BJ (cell line): ENCODE results near the gene KCNN4. TPM values are rescaled to one million over a fixed set of nuclear protein-coding genes. Genes with fewer than 3 reads are reported as not detected.
"Not testable (repeated sequence)": the region's sequence is repeated elsewhere in the genome, so short reads cannot be mapped to it uniquely, and the experiment has no call there.

Source experiments
- CTCF ChIA-PET: fragments of 350-600 bp; formaldehyde crosslinking; extraction: SDS; loops from one replicate; lab custom pipeline; 2021; ENCODE audit warnings: antibody characterized with exemption, inconsistent platforms; lab: Yijun Ruan, JAX
- POLR2A ChIA-PET: fragments of 300-600 bp; sonication (Branson Sonifier 250); formaldehyde crosslinking; extraction: SDS; loops from one replicate; lab custom pipeline; 2021; ENCODE audit warnings: antibody characterized with exemption; lab: Charles Lee
- DNase-seq: peaks from one replicate; pipeline ENCODE4 v3.0.0-alpha.2; 2011; ENCODE audit warnings: low read depth
- H3K27me3 ChIP-seq: 2 replicates; pipeline ENCODE4 v1.6.0; 2011; ENCODE audit warnings: low read length; ENCODE audit not compliant: control insufficient read depth, insufficient read depth
- H3K36me3 ChIP-seq: 2 replicates; pipeline ENCODE4 v1.5.1; 2011; ENCODE audit warnings: low read length; ENCODE audit not compliant: control insufficient read depth, insufficient read depth
- H3K4me3 ChIP-seq: 2 replicates; pipeline ENCODE4 v1.5.1; 2011; ENCODE audit warnings: low read depth, mild to moderate bottlenecking, control low read depth, low read length
- polyA plus RNA-seq: library from polyadenylated mRNA; depleted of rRNA; stranded (reverse); fragments of >200 nt; gene quantifications from 2 replicates; pipeline ENCODE4 v1.2.3, GENCODE V29; 2011
- TF ChIP-seq, protein P1 (sequence below): IDR thresholded peaks from 2 replicates; pipeline ENCODE4 v1.5.1; 2011; ENCODE audit warnings: low read depth, mild to moderate bottlenecking, control low read depth, inconsistent platforms, low read length, moderate library complexity; ENCODE audit not compliant: insufficient read depth

Gene KCNN4
- polyA plus RNA-seq, 1 experiment = 0.38 TPM

DNA sequence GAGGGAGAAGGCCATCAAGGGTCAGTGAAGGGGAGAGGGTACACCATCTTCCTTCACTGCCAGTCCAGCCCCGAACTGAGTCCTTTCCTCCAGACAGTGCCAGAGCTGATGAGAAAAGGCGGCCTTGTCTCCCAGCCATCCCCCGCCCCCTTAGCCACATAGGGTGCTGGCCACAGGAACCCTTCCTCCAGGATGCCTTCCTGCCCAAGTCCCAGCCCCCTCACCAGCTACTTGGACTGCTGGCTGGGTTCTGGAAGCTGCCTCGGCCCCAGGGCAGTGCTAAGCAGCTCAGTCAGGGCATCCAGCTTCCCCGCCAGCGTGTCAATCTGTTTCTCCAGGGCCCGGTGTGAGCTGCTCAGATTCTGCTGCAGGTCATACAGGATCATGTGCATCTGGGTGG, 13.5 kb downstream of the KCNN4 start:
- no peaks in the 10 kb centered on the region for H3K27me3 ChIP-seq
- no peaks in the 10 kb centered on the region for H3K36me3 ChIP-seq
- POLR2A ChIA-PET = no interaction called here
- TF ChIP-seq, protein P1, sequence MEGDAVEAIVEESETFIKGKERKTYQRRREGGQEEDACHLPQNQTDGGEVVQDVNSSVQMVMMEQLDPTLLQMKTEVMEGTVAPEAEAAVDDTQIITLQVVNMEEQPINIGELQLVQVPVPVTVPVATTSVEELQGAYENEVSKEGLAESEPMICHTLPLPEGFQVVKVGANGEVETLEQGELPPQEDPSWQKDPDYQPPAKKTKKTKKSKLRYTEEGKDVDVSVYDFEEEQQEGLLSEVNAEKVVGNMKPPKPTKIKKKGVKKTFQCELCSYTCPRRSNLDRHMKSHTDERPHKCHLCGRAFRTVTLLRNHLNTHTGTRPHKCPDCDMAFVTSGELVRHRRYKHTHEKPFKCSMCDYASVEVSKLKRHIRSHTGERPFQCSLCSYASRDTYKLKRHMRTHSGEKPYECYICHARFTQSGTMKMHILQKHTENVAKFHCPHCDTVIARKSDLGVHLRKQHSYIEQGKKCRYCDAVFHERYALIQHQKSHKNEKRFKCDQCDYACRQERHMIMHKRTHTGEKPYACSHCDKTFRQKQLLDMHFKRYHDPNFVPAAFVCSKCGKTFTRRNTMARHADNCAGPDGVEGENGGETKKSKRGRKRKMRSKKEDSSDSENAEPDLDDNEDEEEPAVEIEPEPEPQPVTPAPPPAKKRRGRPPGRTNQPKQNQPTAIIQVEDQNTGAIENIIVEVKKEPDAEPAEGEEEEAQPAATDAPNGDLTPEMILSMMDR = no peak
- CTCF ChIA-PET = interaction anchor here (0.6 to 7.6 kb wide), 7 partner anchors 10 to 243 kb away, joined by 3 to 59 read pairs (median 5); partner anchors contain the start of genes PLAUR and SMG9
- no peak overlapping the region for H3K4me3 ChIP-seq
- DNase-seq = no peak

DNA sequence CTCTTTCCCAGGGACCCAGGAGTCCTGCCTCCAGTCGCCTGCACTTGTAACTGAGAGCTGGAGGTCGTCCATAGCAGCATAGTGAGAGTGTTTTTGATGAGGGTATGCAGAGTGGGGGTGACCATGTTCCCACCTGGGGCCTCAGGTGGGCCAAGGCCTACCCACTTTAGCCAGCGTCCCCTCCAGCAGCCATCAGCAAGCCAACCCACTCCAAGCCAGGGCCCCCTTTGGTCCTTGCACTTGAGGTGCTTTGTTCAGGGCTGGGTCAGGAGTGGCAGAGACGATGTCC, 14.1 kb downstream of the KCNN4 start:
- TF ChIP-seq, protein P1 = no peak
- Histone ChIP-seq H3K27me3 (no peaks in the 10 kb centered on the region), H3K36me3 (no peaks in the 10 kb centered on the region), H3K4me3 (no peak overlapping the region)
- POLR2A ChIA-PET = no interaction called here
- no peak for DNase-seq
- CTCF ChIA-PET = interaction anchor here (0.7 to 7.6 kb wide), 10 partner anchors 9 to 242 kb away, joined by 3 to 59 read pairs (median 4); partner anchors contain the start of gene SMG9

DNA sequence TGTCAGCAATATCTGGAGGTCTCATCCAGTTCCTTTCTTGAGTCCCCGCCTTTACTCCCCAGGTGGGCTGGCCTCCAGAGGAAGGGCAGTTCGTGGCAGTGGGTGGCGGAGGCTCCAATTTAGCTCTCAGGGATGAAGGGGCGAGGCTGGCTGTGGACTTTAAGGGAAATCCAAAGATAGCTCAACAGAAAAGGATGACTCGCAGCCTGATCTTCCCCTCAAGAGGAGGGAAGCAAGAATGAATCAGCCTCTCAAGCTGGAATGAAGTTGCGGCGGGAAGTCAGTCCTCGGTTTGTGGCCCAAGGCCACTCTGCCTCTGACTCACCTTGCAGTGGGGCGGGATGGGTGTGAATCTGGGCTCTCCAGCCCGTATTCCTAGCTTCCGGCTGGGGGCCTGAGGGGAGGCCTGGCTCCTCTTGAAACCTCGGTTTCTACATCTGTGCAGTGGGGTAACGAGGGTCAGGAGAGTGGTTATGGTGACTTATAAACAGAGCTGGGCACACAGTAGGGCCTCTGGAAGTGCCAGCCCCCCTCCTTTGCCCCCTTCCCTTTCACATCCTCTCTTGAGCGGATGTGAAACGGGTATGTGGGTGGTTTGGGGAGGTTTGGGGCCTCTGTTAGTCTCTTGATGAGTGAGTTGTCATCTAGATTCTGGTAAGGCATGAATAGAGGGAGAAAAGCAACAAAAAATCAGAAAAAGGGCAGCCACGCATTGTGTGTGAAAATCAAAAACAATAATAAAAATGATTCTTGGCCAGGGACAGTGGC, 15.5 kb downstream of the KCNN4 start:
- H3K4me3 ChIP-seq = no peak overlapping the region
- CTCF ChIA-PET = interaction anchor here (0.6 to 7.6 kb wide), 9 partner anchors 8 to 44 kb away, joined by 3 to 59 read pairs (median 6); partner anchors contain the start of gene SMG9

DNA sequence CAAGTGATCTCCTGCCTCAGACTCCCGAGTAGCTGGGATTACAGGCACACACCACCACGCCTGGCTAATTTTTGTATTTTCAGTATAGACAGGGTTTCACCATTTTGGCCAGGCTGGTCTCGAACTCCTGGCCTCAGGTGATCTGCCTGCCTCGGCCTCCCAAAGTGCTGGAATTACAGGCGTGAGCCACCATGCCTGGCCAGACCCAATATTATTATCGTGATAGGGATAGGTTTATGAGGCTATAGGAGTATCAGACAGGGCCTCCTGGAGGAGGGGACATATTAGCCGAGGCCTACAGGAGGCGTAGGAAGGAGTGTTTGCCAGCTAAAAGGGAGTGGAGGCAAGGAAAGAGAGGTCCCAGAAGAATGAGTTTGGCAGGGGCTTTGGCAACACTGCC, 16.1 kb downstream of the KCNN4 start:
- not testable (repeated sequence) for H3K4me3 ChIP-seq, H3K36me3 ChIP-seq, H3K27me3 ChIP-seq, DNase-seq
- CTCF ChIA-PET = interaction anchor here (0.8 to 7.6 kb wide), 6 partner anchors 7 to 20 kb away, joined by 4 to 59 read pairs (median 10); partner anchors contain the start of gene SMG9
- POLR2A ChIA-PET = interaction anchor here (0.7 to 1.0 kb wide), 2 partner anchors 10 to 12 kb away, joined by 3 read pairs; partner anchors contain the start of gene SMG9

More for the DNA sequence above, 15.5 kb downstream of the KCNN4 start:
- Histone ChIP-seq H3K27me3 (no peaks in the 10 kb centered on the region), H3K36me3 (no peaks in the 10 kb centered on the region)
- TF ChIP-seq, protein P1 = no peak
- POLR2A ChIA-PET = interaction anchor here (0.7 to 1.0 kb wide), 2 partner anchors 11 to 12 kb away, joined by 3 read pairs; partner anchors contain the start of gene SMG9
- DNase-seq = peak; percentile 92

DNA sequence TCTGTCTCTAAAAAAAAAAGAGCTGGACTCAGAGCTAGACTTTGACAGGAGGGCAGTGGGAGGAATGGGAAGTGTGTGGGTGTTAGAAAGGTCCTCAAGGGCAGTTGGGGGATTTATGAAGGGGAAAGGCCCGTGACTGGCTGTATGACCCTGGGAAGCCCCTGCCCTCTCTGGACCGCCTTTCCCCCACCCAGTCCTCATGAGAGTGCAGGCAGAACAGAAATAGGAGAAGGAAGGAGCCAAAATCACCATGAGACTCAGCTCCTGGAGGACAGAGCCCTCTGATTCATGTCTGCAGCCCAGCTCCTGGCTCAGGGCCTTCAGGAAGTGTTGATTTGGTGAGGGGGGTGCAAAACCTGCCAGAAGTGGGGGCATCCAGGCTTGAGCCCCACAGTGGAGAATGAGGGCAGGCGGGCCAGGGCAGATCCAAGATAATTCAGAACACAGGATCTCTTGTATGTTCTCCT, 17.3 kb downstream of the KCNN4 start:
- Histone ChIP-seq H3K4me3 (no peak overlapping the region), H3K36me3 (no peaks in the 10 kb centered on the region), H3K27me3 (no peaks in the 10 kb centered on the region)
- no peak for DNase-seq
- TF ChIP-seq, protein P1 = no peak
- CTCF ChIA-PET = interaction anchor here (0.9 to 7.6 kb wide), 5 partner anchors 9 to 21 kb away, joined by 3 to 59 read pairs (median 11); no protein-coding TSS in a partner anchor
- POLR2A ChIA-PET = no interaction called here
